ENCODE measurements around the gene RBM12. TPM values are rescaled to one million over a fixed set of nuclear protein-coding genes. Genes with fewer than 3 reads are reported as not detected.
"Not testable (repeated sequence)": the region's sequence is repeated elsewhere in the genome, so short reads cannot be mapped to it uniquely, and the experiment has no call there.

The RBM12 gene, protein sequence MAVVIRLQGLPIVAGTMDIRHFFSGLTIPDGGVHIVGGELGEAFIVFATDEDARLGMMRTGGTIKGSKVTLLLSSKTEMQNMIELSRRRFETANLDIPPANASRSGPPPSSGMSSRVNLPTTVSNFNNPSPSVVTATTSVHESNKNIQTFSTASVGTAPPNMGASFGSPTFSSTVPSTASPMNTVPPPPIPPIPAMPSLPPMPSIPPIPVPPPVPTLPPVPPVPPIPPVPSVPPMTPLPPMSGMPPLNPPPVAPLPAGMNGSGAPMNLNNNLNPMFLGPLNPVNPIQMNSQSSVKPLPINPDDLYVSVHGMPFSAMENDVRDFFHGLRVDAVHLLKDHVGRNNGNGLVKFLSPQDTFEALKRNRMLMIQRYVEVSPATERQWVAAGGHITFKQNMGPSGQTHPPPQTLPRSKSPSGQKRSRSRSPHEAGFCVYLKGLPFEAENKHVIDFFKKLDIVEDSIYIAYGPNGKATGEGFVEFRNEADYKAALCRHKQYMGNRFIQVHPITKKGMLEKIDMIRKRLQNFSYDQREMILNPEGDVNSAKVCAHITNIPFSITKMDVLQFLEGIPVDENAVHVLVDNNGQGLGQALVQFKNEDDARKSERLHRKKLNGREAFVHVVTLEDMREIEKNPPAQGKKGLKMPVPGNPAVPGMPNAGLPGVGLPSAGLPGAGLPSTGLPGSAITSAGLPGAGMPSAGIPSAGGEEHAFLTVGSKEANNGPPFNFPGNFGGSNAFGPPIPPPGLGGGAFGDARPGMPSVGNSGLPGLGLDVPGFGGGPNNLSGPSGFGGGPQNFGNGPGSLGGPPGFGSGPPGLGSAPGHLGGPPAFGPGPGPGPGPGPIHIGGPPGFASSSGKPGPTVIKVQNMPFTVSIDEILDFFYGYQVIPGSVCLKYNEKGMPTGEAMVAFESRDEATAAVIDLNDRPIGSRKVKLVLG
- 10 to 100 TPM; 13.5 to 27.8 (median 21.4) TPM for total RNA-seq

DNA sequence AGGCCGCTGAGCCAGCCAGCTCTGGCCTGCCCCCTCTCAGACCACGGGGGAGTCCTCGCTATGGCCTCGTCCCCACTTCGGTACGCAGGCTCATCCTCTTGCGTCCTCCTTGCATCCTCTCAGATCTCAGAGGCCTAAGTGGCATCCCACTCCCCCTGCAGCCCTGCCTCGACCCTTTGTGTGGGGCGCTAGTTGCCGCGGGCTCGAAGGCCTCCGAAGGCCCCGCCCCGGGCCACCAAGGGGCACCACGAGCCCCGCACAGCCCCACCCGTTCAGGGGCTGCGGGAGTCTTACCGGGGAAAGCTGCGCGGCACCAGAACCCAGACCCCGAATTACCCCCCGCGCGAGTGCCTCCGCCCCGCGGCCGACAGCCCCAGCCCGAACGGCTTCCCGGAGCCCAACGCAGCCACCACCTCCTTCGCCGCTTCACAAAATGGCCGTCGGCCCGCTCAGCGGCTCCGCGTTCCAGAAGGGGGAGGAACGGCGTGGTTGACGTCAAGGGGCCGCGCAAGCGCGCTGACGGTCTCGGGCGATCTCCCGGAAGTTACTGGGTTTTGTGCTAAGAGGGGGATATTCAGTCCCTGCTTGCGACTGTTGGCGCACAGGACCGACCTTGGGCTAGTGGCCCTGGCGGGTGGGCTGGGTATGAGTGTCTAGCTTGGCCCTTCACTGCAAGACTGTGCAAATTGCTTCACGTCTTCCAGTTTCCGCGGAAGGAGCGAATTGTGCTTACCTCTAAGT is at the start of gene RBM12, which contains the start of gene CPNE1:
Gene RBM12, minus strand, starts transcription at position 435 of the 741 bp plus-strand sequence. CDS start 9,578 bp downstream, outside the sequence.
Gene CPNE1, minus strand, starts transcription at position 435 of the 741 bp plus-strand sequence. CDS start 31,977 bp downstream, outside the sequence.
- peak within 1 kb of the TSS; percentile 79 for H3K4me3 ChIP-seq (ENCODE audit: low read depth, poor library complexity, severe bottlenecking)
- intact Hi-C loops (cut with DNase I; ENCODE audit: low total_unique reads) = no loop called here
- 0 to 2% methylated on average over 15 to 55 of the region's 61 CpGs for WGBS, 2 donors
- peak; percentile 88 to 99 for DNase-seq (ENCODE audit: low spot score in 2 of 2)
- TF ChIP-seq POLR2A (IDR thresholded peaks at IDR 0.05) = peak in 1 of 2 donors; percentile 89
- TF ChIP-seq, protein P1, sequence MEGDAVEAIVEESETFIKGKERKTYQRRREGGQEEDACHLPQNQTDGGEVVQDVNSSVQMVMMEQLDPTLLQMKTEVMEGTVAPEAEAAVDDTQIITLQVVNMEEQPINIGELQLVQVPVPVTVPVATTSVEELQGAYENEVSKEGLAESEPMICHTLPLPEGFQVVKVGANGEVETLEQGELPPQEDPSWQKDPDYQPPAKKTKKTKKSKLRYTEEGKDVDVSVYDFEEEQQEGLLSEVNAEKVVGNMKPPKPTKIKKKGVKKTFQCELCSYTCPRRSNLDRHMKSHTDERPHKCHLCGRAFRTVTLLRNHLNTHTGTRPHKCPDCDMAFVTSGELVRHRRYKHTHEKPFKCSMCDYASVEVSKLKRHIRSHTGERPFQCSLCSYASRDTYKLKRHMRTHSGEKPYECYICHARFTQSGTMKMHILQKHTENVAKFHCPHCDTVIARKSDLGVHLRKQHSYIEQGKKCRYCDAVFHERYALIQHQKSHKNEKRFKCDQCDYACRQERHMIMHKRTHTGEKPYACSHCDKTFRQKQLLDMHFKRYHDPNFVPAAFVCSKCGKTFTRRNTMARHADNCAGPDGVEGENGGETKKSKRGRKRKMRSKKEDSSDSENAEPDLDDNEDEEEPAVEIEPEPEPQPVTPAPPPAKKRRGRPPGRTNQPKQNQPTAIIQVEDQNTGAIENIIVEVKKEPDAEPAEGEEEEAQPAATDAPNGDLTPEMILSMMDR (IDR thresholded peaks at IDR 0.05) = no peak

DNA sequence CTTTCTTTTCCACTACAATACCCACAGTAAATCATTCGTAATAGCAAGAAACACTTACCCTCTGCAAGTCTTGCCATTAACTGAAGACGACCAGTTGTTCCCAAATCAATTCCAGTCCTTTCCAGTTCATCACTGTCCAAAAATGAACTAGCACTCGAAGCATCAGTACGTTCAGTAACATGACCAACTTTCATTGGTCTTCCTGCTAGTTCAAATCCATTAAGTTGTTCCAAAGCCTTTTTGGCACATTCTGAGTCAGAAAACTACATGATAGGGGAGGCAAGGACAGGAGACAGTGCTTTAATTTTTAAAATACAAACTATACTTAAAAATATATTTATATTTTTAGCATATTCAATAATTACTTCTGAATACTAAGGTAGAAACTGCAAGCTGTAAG is 49.4 kb upstream of the RBM12 start:
- no peak for DNase-seq (ENCODE audit: low spot score in 2 of 2)

DNA sequence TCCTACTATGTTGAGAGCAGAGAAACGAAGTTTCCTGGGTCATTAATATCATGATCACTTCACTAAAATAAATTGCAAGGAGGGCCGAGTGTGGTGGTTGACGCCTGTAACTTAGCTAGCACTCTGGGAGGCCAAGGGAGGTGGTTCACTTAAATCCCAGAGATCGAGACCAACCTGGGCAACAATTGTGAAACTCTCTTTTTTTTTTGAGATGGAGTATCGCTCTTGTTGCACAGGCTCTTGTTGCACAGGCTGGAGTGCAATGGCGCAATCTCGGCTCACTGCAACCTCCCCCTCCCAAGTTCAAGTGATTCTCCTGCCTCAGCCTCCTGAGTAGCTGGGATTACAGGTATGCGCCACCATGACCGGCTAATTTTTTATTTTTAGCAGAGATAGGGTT is 48.4 kb upstream of the RBM12 start:
- DNase-seq (ENCODE audit: low spot score in 2 of 2); H3K4me3 ChIP-seq (ENCODE audit: low read depth, poor library complexity, severe bottlenecking); intact Hi-C loops (cut with DNase I; ENCODE audit: low total_unique reads): not testable (repeated sequence)
- 91% methylated on average over 9 of the region's 9 CpGs for WGBS, 2 donors

More for the DNA sequence above, 49.4 kb upstream of the RBM12 start:
- intact Hi-C loops (cut with DNase I; ENCODE audit: low total_unique reads) = no loop called here
- no peak for TF ChIP-seq POLR2A (IDR thresholded peaks at IDR 0.05)
- TF ChIP-seq, protein P1 (IDR thresholded peaks at IDR 0.05) = no peak
- WGBS, 2 donors = 60 to 61% methylated on average over 4 of the region's 4 CpGs
- no peak overlapping the region for H3K4me3 ChIP-seq (ENCODE audit: low read depth, poor library complexity, severe bottlenecking)

DNA sequence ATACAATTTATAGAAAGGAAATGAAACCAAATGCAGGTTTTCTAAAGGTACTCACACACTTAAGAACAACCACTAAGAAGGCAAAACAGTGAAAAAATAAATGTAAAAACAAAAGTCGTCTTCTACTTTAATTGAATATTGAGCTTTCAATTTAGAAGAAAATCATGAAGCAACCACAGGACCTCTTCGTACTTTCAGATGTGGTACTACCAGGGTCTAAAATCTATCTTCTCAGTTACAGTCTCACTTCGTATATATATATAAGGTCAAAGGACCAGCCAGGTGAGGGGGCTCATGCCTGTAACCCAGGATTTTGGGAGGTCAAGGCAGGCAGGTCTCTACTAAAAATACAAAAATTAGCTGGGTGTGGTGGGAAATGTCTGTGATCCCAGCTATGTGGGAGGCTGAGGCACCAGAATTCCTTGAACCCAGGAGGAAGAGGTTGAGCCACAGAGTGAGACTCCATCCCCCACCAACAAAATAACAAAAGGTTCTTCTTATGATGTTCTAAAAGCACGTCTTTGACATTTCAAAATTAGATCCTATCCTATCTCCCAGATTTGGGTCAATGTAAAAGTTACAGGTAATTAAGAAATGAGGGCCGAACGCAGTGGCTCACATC is 47.0 kb upstream of the RBM12 start:
- 78% methylated on average over 6 of the region's 6 CpGs for WGBS, 2 donors
- DNase-seq (ENCODE audit: low spot score in 2 of 2) = no peak
- no peak overlapping the region for H3K4me3 ChIP-seq (ENCODE audit: low read depth, poor library complexity, severe bottlenecking)
- TF ChIP-seq POLR2A (IDR thresholded peaks at IDR 0.05) = no peak
- intact Hi-C loops (cut with DNase I; ENCODE audit: low total_unique reads) = no loop called here

DNA sequence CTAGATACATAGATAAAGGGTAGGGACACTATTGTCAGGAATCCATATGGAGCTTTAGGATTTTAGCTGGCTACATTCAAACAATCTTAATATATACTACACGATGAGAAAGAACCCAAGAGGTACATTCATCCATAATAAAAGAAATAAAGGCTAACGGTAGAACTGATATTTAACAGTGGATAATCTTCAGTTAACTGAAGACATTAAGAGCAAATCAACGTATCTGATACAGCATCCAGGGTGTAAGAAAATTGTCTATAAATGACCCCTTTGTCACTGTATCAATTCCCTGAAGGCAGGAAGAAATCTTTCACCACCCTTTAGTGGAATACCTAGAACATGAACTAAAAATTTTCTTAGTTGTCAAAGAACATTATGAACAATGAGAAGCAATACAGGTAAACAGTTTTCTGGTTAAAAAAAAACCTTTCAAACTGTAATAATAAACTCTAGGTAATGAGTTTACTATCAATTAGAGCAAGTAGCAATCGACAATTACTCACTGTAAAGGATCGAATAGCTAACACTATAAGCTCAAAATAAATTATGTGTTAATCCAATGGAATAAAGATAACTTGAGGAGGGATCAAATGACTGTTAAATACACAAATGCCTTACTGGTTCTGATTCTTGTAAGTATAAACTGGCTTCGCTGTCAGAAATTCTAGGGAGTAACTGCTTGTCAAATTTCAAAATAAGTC is 46.3 kb upstream of the RBM12 start:
- no peak for DNase-seq (ENCODE audit: low spot score in 2 of 2)
- TF ChIP-seq, protein P1 (IDR thresholded peaks at IDR 0.05) = no peak
- no peak for TF ChIP-seq POLR2A (IDR thresholded peaks at IDR 0.05)
- H3K4me3 ChIP-seq (ENCODE audit: low read depth, poor library complexity, severe bottlenecking) = no peak overlapping the region
- intact Hi-C loops (cut with DNase I; ENCODE audit: low total_unique reads) = no loop called here
- WGBS, 2 donors = 64 to 66% methylated on average over 6 of the region's 6 CpGs

DNA sequence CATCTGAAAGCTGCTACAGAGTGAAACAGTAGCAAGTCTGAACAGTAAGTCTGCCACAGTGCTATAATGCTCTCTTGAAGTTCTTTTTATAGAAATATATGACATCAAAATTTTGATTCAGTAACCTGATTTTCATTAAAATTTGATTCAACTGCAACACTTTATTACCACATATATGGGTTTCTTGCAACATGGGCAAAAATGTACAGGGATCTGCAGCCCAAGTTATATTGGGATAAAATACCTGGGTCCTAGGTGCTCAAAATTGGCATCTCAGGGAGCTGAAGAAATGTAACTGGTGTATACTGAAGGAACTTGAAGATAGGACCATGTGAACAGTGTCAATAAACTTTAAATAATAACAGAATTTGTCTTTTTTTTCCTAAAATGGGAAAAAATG is 45.3 kb upstream of the RBM12 start:
- DNase-seq (ENCODE audit: low spot score in 2 of 2) = no peak
- no peak for TF ChIP-seq POLR2A (IDR thresholded peaks at IDR 0.05)
- TF ChIP-seq, protein P1 (IDR thresholded peaks at IDR 0.05) = no peak
- intact Hi-C loops (cut with DNase I; ENCODE audit: low total_unique reads) = no loop called here
- no peak overlapping the region for H3K4me3 ChIP-seq (ENCODE audit: low read depth, poor library complexity, severe bottlenecking)
